SU-DHL-6 (cell line): Measurements from ENCODE around the gene BAG3.

Experiments used
- H2AFZ ChIP-seq: fragments of 200-600 bp; sonication (generic); 2 replicates; pipeline ENCODE4 v1.6.1; 2014; ENCODE audit warnings: low read depth, mild to moderate bottlenecking, moderate library complexity, mixed read lengths, antibody characterized with exemption, low read length; ENCODE audit not compliant: severe bottlenecking
- H3F3A ChIP-seq: fragments of 200-600 bp; shearing (Covaris generic); 2 replicates; pipeline ENCODE4 v1.6.0; 2016; ENCODE audit warnings: antibody characterized with exemption, mild to moderate bottlenecking; ENCODE audit not compliant: insufficient read depth
- H3K27ac ChIP-seq: fragments of 200-600 bp; sonication (generic); 2 replicates; pipeline ENCODE4 v1.5.1; 2016; ENCODE audit warnings: low read depth, mild to moderate bottlenecking, low read length, moderate library complexity, mixed read lengths
- H3K27me3 ChIP-seq: fragments of 200-600 bp; sonication (generic), shearing (Covaris generic); 2 replicates; pipeline ENCODE4 v1.6.0; 2014; ENCODE audit warnings: mild to moderate bottlenecking, low read length
- H3K36me3 ChIP-seq: fragments of 200-600 bp; sonication (generic); 2 replicates; pipeline ENCODE4 v1.6.1; 2014; ENCODE audit warnings: mild to moderate bottlenecking, low read length, mixed read lengths
- H3K4me2 ChIP-seq: fragments of 300-600, 200-600 bp; shearing (Covaris generic), sonication (generic); 2 replicates; pipeline ENCODE4 v1.6.0; 2014; ENCODE audit warnings: low read length, low read depth, mild to moderate bottlenecking; ENCODE audit not compliant: poor library complexity, severe bottlenecking
- H3K4me3 ChIP-seq: fragments of 200-600 bp; sonication (generic); 2 replicates; pipeline ENCODE4 v1.5.1; 2014; ENCODE audit warnings: antibody characterized with exemption, low read length, mild to moderate bottlenecking, mixed read lengths; ENCODE audit not compliant: insufficient read depth, poor library complexity, severe bottlenecking
- H3K79me2 ChIP-seq: fragments of 200-600 bp; sonication (generic); 2 replicates; pipeline ENCODE4 v1.6.1; 2014; ENCODE audit warnings: mild to moderate bottlenecking, low read length, moderate library complexity; ENCODE audit not compliant: insufficient read depth
- H3K9ac ChIP-seq: fragments of 200-600 bp; sonication (generic); 2 replicates; pipeline ENCODE4 v1.7.0; 2014; ENCODE audit warnings: mild to moderate bottlenecking, low read length
- H3K9me2 ChIP-seq: fragments of 200-600 bp; sonication (generic); replicated peaks from 2 replicates; pipeline ENCODE4 v1.6.1; 2014; ENCODE audit warnings: low read length; ENCODE audit not compliant: insufficient read depth
- H3K9me3 ChIP-seq: fragments of 200-600 bp; sonication (generic); 2 replicates; pipeline ENCODE4 v1.6.1; 2014; ENCODE audit warnings: low read length, mixed read lengths; ENCODE audit not compliant: insufficient read depth
- H4K20me1 ChIP-seq: fragments of 200-600 bp; sonication (generic); 2 replicates; pipeline ENCODE4 v1.6.1; 2014; ENCODE audit warnings: low read depth, mild to moderate bottlenecking, antibody characterized with exemption, low read length, moderate library complexity, mixed read lengths
- EZH2phosphoT487 ChIP-seq: fragments of 200-600 bp; sonication (generic), shearing (Covaris generic); conservative IDR thresholded peaks from 2 replicates; pipeline ENCODE4 v1.6.1; 2018; ENCODE audit warnings: mild to moderate bottlenecking, antibody characterized with exemption, low read length, moderate library complexity, mixed read lengths
- TF ChIP-seq, protein P1 (sequence below): fragments of 200-600 bp; sonication (generic); IDR thresholded peaks from one replicate; pipeline ENCODE4 v1.5.1; 2017; ENCODE audit warnings: antibody characterized with exemption, mild to moderate bottlenecking, low read length, moderate library complexity; ENCODE audit not compliant: insufficient read depth, poor library complexity, severe bottlenecking

BAG3 gene

DNA sequence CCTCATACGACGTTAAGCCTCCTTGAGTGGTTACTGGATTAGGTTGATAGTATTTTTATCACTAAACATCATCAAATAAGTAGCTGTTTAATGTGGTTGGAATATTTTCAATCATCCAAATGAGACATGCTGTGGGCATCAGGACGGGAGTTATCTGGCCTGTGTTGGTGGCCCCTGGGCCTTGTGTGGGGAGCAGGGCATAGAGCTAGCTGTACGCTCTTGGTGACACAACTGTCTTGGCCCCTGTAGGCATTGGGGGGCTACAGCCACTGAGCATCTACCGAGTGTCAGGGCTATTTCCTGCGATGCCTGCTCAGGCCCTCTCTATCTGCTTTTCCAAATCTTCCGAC, 28.3 kb downstream of the BAG3 start:
- Histone ChIP-seq H2AFZ (no peak overlapping the region), H3F3A (no peaks in the 10 kb centered on the region), H3K27me3 (no peaks in the 10 kb centered on the region), H3K79me2 (no peaks in the 10 kb centered on the region), H3K9ac (no peak overlapping the region), H3K4me2 (no peak overlapping the region), H3K27ac (no peak overlapping the region), H3K9me2 (no peaks in the 10 kb centered on the region), H3K4me3 (no peak overlapping the region), H3K36me3 (no peaks in the 10 kb centered on the region), H4K20me1 (no peaks in the 10 kb centered on the region), H3K9me3 (no peaks in the 10 kb centered on the region)
- TF ChIP-seq, protein P1, sequence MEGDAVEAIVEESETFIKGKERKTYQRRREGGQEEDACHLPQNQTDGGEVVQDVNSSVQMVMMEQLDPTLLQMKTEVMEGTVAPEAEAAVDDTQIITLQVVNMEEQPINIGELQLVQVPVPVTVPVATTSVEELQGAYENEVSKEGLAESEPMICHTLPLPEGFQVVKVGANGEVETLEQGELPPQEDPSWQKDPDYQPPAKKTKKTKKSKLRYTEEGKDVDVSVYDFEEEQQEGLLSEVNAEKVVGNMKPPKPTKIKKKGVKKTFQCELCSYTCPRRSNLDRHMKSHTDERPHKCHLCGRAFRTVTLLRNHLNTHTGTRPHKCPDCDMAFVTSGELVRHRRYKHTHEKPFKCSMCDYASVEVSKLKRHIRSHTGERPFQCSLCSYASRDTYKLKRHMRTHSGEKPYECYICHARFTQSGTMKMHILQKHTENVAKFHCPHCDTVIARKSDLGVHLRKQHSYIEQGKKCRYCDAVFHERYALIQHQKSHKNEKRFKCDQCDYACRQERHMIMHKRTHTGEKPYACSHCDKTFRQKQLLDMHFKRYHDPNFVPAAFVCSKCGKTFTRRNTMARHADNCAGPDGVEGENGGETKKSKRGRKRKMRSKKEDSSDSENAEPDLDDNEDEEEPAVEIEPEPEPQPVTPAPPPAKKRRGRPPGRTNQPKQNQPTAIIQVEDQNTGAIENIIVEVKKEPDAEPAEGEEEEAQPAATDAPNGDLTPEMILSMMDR: no peak
- no peak for TF ChIP-seq EZH2phosphoT487

DNA sequence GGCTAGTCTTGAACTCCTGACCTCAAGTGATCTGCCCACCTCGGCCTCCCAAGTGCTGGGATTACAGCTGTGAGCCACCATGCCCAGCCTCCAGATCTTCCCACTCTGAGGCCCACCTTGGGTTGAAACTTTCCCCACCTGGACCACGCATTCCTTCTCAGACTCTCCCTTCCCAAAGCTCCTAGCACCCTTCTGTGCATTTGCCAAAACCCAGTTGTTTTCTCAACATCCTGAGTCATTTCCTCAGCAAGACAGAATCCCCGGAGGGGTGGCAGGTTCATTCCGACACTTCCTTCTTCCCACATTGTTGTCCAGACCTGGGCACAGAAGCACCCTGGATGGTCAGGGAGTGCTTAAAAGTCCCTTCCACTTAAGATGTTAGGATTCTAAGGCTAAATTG, 28.9 kb downstream of the BAG3 start:
- no peak for TF ChIP-seq EZH2phosphoT487
- TF ChIP-seq, protein P1: no peak
- Histone ChIP-seq H3K9me2 (no peaks in the 10 kb centered on the region), H3K27ac (no peak overlapping the region), H2AFZ (no peak overlapping the region), H4K20me1 (no peaks in the 10 kb centered on the region), H3K36me3 (no peaks in the 10 kb centered on the region), H3K9me3 (no peaks in the 10 kb centered on the region), H3F3A (no peaks in the 10 kb centered on the region), H3K4me3 (no peak overlapping the region), H3K79me2 (no peaks in the 10 kb centered on the region), H3K4me2 (no peak overlapping the region), H3K9ac (no peak overlapping the region), H3K27me3 (no peaks in the 10 kb centered on the region)

DNA sequence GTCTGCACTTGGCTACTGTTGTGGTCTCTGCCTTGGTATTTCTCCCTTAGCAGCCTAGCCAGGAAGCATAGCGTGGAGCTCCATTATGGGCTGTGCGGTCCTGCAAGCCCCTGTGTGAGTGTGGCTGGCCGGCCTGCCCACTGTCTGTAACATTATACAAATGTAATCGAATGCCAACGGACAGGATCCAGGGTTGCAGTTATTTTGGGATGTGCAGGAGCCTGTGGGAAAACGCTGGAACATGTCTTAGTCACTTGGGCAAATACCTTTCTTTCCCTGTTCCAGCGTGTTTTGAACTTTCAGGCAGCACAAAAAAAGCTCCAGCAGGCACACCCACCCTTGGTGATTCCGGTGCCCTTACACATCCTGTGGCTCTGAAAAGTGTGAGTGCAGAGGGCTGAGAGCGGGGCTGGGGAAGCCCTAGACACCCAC, 29.5 kb downstream of the BAG3 start:
- Histone ChIP-seq H3K9me3 (no peaks in the 10 kb centered on the region), H3K9me2 (no peaks in the 10 kb centered on the region), H2AFZ (no peak overlapping the region), H3K4me2 (no peak overlapping the region), H3F3A (no peaks in the 10 kb centered on the region), H3K27ac (no peak overlapping the region), H3K4me3 (no peak overlapping the region), H3K36me3 (no peaks in the 10 kb centered on the region), H4K20me1 (no peaks in the 10 kb centered on the region), H3K79me2 (no peaks in the 10 kb centered on the region), H3K27me3 (no peaks in the 10 kb centered on the region), H3K9ac (no peak overlapping the region)
- TF ChIP-seq, protein P1: no peak
- TF ChIP-seq EZH2phosphoT487: no peak
